ENCODE measurements around the gene PACRG. TPM values are rescaled to one million over a fixed set of nuclear protein-coding genes. Genes with fewer than 3 reads are reported as not detected.

PACRG gene
- total and polyA plus RNA-seq, 2 donors (not counting 3 experiments of a cell fraction or from before 2014, with no cell fraction given): 0.08 TPM; not detected in 1

GRCh38 chr6:163284151-163284550, 556.4 kb downstream of the PACRG start:
- BruUV-seq (replicated peaks): no TSS peak
- Histone ChIP-seq H3K9ac (replicated peaks; ENCODE audit: extremely low read depth, insufficient read depth, low read length) (no peak overlapping the region), H3K79me2 (ENCODE audit: control insufficient read depth, insufficient read depth, low read length) (no peaks in the 10 kb centered on the region), H3K27ac (ENCODE audit: insufficient read depth, low read depth, low read length) (peak overlapping the region; percentile 50), H3K9me3 (replicated peaks; ENCODE audit: control insufficient read depth, insufficient read depth, low read length) (no peaks in the 10 kb centered on the region), H3K4me1 (ENCODE audit: control insufficient read depth, extremely low read depth, insufficient read depth, low read length) (peaks cover 20% of the 10 kb centered on the region), H4K20me1 (replicated peaks; ENCODE audit: control insufficient read depth, extremely low read depth, insufficient read depth, low read length) (no peaks in the 10 kb centered on the region), H3K4me3 (replicated peaks in 1 of 3; ENCODE audit: insufficient read depth in 1 of 3, low read depth in 1 of 3, low read length in 3 of 3) (no peak overlapping the region), H3K9me1 (replicated peaks; ENCODE audit: control insufficient read depth, extremely low read depth, insufficient read depth, low read length) (no peaks in the 10 kb centered on the region), H3K27me3 (ENCODE audit: control insufficient read depth in 2 of 2, insufficient read depth in 2 of 2, low read length in 2 of 2) (no peaks in the 10 kb centered on the region), H3K36me3 (ENCODE audit: control insufficient read depth in 2 of 2, extremely low read depth in 1 of 2, insufficient read depth in 2 of 2, low read length in 2 of 2) (no peaks in the 10 kb centered on the region), H2AFZ (ENCODE audit: low read depth, low read length) (no peak overlapping the region), H3K4me2 (ENCODE audit: insufficient read depth, low read length) (peak overlapping the region; percentile 12)
- intact Hi-C loops (cut with micrococcal nuclease): loop anchor here (1.0 to 2.0 kb wide), 3 partner anchors 51 to 133 kb away; no protein-coding TSS in a partner anchor
- FAIRE-seq (peak; percentile 97), DNase-seq (ENCODE audit: low read depth, low spot score) (peak; percentile 66)
- TF ChIP-seq CTCF (IDR thresholded peaks at IDR 0.05; ENCODE audit: extremely low read depth in 1 of 2, insufficient read depth in 1 of 2, low read depth in 1 of 2, low read length in 2 of 2) (no peak), POLR2AphosphoS5 (IDR thresholded peaks at IDR 0.05; ENCODE audit: insufficient read depth, low read depth, low read length) (peak; percentile 88), MAX (IDR thresholded peaks at IDR 0.05; ENCODE audit: insufficient read depth, insufficient read length) (no peak), POLR2A (IDR thresholded peaks at IDR 0.05; ENCODE audit: low read depth, low read length) (peak; percentile 34), MYC (IDR thresholded peaks at IDR 0.05; ENCODE audit: low read depth, low read length) (no peak), JUN (IDR thresholded peaks at IDR 0.05; ENCODE audit: borderline replicate concordance, insufficient read depth, insufficient read length, low read depth) (peak; percentile 26), GATA2 (IDR thresholded peaks at IDR 0.05; ENCODE audit: insufficient read depth, insufficient read length, low read depth, low read length) (peak; percentile 88), FOS (IDR thresholded peaks at IDR 0.05; ENCODE audit: borderline replicate concordance, insufficient read depth, low read length) (peak; percentile 76), EZH2 (IDR thresholded peaks at IDR 0.05; ENCODE audit: borderline replicate concordance, low read depth, low read length, severe bottlenecking) (no peak)
- ChIA-PET CTCF (interaction anchor here (0.6 to 1.2 kb wide), 3 partner anchors 13 to 70 kb away, joined by 3 read pairs; no protein-coding TSS in a partner anchor), POLR2A (no interaction called here)
- dilution Hi-C loops (cut with MboI; ENCODE audit: extremely low pct_ligation_motif_present, low sequenced_read_pairs): no loop called here
